ENCODE measurements around the gene GNAT3.

GNAT3 gene

DNA sequence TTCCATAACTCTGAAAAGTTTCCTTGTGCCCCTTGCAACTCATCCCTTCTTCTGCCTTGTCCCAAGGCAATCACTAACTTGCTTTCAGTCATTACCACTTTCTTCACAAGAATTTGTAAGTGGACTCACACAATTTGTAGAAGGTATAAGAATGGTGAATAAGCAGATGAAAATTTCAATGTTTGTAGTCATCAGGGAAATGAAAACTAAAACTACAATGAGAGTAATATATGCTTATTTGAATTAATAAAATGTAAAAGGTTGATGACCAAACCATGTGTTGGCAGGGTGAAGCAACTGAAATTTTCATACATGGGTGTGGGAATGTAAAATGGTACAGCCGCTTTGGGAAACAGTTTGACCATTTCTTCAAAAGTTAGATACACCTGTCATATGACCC is 79.7 kb downstream of the GNAT3 start:
- Histone ChIP-seq H3K4me3 (ENCODE audit: low read length, poor library complexity, severe bottlenecking) (no peak overlapping the region), H3K27me3 (ENCODE audit: insufficient read depth, low read length, poor library complexity, severe bottlenecking) (no peaks in the 10 kb centered on the region), H3K9ac (ENCODE audit: low read depth, low read length, poor library complexity, severe bottlenecking) (no peak overlapping the region)

GRCh38 chr7:80429181-80429580 is 82.7 kb downstream of the GNAT3 start:
- H3K79me2 ChIP-seq (ENCODE audit: insufficient read depth, low read length), result no peaks in the 10 kb centered on the region
- H3K4me1 ChIP-seq (ENCODE audit: insufficient read depth, low read length, poor library complexity, severe bottlenecking), result no peaks in the 10 kb centered on the region
- H3K27me3 ChIP-seq (ENCODE audit: insufficient read depth, low read length, poor library complexity, severe bottlenecking), result no peaks in the 10 kb centered on the region
- no peak for TF ChIP-seq EZH2phosphoT487 (IDR thresholded peaks at IDR 0.05; ENCODE audit: borderline replicate concordance)
- TF ChIP-seq, protein P1, sequence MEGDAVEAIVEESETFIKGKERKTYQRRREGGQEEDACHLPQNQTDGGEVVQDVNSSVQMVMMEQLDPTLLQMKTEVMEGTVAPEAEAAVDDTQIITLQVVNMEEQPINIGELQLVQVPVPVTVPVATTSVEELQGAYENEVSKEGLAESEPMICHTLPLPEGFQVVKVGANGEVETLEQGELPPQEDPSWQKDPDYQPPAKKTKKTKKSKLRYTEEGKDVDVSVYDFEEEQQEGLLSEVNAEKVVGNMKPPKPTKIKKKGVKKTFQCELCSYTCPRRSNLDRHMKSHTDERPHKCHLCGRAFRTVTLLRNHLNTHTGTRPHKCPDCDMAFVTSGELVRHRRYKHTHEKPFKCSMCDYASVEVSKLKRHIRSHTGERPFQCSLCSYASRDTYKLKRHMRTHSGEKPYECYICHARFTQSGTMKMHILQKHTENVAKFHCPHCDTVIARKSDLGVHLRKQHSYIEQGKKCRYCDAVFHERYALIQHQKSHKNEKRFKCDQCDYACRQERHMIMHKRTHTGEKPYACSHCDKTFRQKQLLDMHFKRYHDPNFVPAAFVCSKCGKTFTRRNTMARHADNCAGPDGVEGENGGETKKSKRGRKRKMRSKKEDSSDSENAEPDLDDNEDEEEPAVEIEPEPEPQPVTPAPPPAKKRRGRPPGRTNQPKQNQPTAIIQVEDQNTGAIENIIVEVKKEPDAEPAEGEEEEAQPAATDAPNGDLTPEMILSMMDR (conservative IDR thresholded peaks at IDR 0.05; ENCODE audit: low read length), result no peak
- no peaks in the 10 kb centered on the region for H3K36me3 ChIP-seq (ENCODE audit: insufficient read depth, low read length)
- H4K20me1 ChIP-seq (ENCODE audit: insufficient read depth, low read length, poor library complexity, severe bottlenecking), result no peaks in the 10 kb centered on the region
- no peaks in the 10 kb centered on the region for H3K9me3 ChIP-seq (ENCODE audit: insufficient read depth, low read depth, low read length)
- no peak overlapping the region for H3K4me3 ChIP-seq (ENCODE audit: low read length, poor library complexity, severe bottlenecking)
- H3F3A ChIP-seq (ENCODE audit: low read depth), result no peaks in the 10 kb centered on the region
- no peak overlapping the region for H3K9ac ChIP-seq (ENCODE audit: low read depth, low read length, poor library complexity, severe bottlenecking)
- no peak overlapping the region for H2AFZ ChIP-seq (ENCODE audit: low read length)
- no peak overlapping the region for H3K4me2 ChIP-seq (ENCODE audit: low read depth, low read length, poor library complexity, severe bottlenecking)
- no peaks in the 10 kb centered on the region for H3K9me2 ChIP-seq (replicated peaks; ENCODE audit: low read depth, low read length)

More for the DNA sequence above, 79.7 kb downstream of the GNAT3 start:
- Histone ChIP-seq H3K4me2 (ENCODE audit: low read depth, low read length, poor library complexity, severe bottlenecking) (no peak overlapping the region), H3K79me2 (ENCODE audit: insufficient read depth, low read length) (no peaks in the 10 kb centered on the region), H3F3A (ENCODE audit: low read depth) (no peaks in the 10 kb centered on the region), H3K4me1 (ENCODE audit: insufficient read depth, low read length, poor library complexity, severe bottlenecking) (no peaks in the 10 kb centered on the region), H3K9me2 (replicated peaks; ENCODE audit: low read depth, low read length) (no peaks in the 10 kb centered on the region), H3K9me3 (ENCODE audit: insufficient read depth, low read depth, low read length) (no peaks in the 10 kb centered on the region), H2AFZ (ENCODE audit: low read length) (no peak overlapping the region), H4K20me1 (ENCODE audit: insufficient read depth, low read length, poor library complexity, severe bottlenecking) (no peaks in the 10 kb centered on the region), H3K36me3 (ENCODE audit: insufficient read depth, low read length) (no peaks in the 10 kb centered on the region)
- no peak for TF ChIP-seq EZH2phosphoT487 (IDR thresholded peaks at IDR 0.05; ENCODE audit: borderline replicate concordance)
- TF ChIP-seq, protein P1 (conservative IDR thresholded peaks at IDR 0.05; ENCODE audit: low read length), result no peak

- no peaks in the 10 kb centered on the region for H3K9me2 ChIP-seq (replicated peaks; ENCODE audit: low read depth, low read length)
Measured at GRCh38 chr7:80428161-80429054, 83.5 kb downstream of the GNAT3 start.

More at GRCh38 chr7:80428161-80429054, 83.5 kb downstream of the GNAT3 start:
- TF ChIP-seq, protein P1 (conservative IDR thresholded peaks at IDR 0.05; ENCODE audit: low read length), result peak; percentile 82
- no peak for TF ChIP-seq EZH2phosphoT487 (IDR thresholded peaks at IDR 0.05; ENCODE audit: borderline replicate concordance)
- Histone ChIP-seq H4K20me1 (ENCODE audit: insufficient read depth, low read length, poor library complexity, severe bottlenecking) (no peaks in the 10 kb centered on the region), H3F3A (ENCODE audit: low read depth) (no peaks in the 10 kb centered on the region), H3K4me2 (ENCODE audit: low read depth, low read length, poor library complexity, severe bottlenecking) (no peak overlapping the region), H3K4me3 (ENCODE audit: low read length, poor library complexity, severe bottlenecking) (no peak overlapping the region), H2AFZ (ENCODE audit: low read length) (peak overlapping the region; percentile 45; the same call in 1 of the 2 replicates), H3K36me3 (ENCODE audit: insufficient read depth, low read length) (no peaks in the 10 kb centered on the region), H3K9ac (ENCODE audit: low read depth, low read length, poor library complexity, severe bottlenecking) (no peak overlapping the region), H3K9me3 (ENCODE audit: insufficient read depth, low read depth, low read length) (no peaks in the 10 kb centered on the region), H3K4me1 (ENCODE audit: insufficient read depth, low read length, poor library complexity, severe bottlenecking) (no peaks in the 10 kb centered on the region), H3K79me2 (ENCODE audit: insufficient read depth, low read length) (no peaks in the 10 kb centered on the region), H3K27me3 (ENCODE audit: insufficient read depth, low read length, poor library complexity, severe bottlenecking) (no peaks in the 10 kb centered on the region)
